Effector CD8-positive, alpha-beta T cell (primary cell): ENCODE measurements around the gene USF3.
"Not testable (repeated sequence)": the region's sequence is repeated elsewhere in the genome, so short reads cannot be mapped to it uniquely, and the experiment has no call there.

ENCODE experiments used
- DNase-seq: peaks from one replicate; lab custom pipeline; 2025; lab: John Stamatoyannopoulos, UW

USF3 gene

DNA sequence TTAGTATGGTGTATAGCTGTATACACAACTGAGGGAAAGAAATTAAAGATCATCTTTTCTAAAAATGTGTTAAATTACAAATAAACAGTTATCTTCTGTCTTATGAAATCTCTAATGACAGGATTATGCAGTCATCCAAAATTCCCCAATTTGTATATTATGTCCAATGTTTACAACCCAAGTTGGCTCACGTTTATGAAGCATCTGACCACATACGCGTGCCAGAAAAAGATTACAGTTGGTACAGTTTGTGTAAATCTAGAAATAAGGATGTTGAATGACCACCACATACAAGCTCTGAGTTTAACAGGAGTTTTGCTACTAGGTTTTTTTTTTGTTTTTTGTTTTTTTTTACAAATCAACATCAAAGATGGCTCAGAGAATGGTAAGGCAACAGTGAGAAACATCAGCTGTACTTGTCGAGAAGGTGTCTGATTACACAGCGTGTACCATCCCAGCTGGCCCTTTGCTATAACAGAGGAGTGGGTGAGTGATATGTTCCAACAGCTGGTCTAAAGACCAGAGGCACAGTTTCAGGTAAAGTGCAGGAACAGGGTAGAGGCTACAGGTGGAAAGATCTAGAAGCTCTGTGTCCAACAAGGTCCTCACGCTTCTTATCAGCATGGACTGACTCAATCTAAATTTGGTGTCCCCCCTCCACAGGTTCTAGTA lies 47.1 kb downstream of the USF3 start:
- no peak for DNase-seq

DNA sequence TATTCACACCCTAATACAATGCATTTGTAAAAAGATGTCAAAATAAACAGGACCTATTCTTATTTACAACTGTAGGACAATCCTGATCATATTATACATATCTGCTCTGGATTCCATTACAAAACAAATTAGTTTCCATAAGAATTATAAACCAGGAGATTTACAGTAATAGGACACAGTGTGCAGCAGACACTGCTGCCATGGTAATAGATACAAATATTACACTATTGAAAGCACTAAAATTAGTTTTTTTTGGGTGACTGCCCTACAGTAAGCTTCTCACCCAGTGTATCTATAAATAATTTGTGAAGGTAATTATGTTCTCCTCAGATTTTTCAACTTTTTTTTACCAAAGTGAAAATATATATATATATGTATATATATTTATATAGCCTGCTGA lies 47.9 kb downstream of the USF3 start:
- DNase-seq = no peak

DNA sequence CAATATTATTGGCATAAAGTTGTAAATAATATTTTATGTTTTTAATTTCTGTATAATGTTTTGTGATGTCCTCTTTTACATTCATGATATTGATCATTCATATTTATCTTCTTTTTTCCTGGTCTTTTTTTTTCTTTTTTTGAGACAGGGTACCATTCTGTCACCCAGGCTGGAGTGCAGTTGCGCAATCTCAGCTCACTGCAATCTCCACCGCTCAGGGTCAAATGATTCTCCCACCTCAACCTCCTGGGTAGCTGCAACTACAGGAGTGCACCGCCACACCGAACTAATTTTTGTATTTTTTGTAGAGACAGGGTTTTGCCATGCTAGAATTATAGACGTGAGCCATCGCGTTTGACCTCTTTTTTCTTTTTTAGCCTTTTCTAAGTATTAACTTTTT lies 52.9 kb downstream of the USF3 start:
- DNase-seq = no peak

DNA sequence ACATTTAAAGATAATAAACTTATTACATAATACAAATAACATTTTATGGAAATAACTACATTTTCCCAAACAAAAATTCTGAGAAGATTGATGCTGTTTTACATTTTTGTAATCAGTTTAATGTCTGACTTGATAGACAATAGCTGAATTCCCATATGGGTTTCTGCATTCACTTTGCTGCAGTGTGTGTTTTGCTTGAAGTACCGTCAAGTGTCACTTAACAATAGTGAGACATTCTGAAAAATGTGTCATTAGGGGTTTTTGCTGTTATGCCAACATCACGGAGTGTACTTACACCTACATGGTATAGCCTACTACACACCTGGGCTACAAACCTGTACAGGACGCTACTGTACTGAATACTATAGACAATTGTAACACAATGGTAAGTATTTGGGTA lies 57.5 kb downstream of the USF3 start:
- no peak for DNase-seq

DNA sequence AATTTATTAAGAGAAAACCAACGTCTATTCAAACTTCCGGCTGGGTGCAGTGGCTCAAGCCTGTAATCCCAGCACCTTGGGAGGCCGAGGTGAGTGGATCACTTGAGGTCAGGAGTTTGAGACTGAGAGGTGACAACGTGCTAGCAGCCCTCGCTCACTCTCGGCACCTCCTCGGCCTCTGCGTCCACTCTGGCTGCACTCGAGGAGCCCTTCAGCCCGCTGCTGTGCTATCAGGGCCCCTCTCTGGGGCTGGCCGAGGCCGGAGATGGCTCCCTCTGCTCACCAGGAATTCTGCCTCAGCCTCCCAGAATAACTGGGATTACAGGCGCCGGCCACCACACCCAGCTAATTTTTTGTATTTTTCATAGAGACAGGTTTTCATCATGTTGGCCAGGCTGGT lies 58.7 kb downstream of the USF3 start:
- no peak for DNase-seq

DNA sequence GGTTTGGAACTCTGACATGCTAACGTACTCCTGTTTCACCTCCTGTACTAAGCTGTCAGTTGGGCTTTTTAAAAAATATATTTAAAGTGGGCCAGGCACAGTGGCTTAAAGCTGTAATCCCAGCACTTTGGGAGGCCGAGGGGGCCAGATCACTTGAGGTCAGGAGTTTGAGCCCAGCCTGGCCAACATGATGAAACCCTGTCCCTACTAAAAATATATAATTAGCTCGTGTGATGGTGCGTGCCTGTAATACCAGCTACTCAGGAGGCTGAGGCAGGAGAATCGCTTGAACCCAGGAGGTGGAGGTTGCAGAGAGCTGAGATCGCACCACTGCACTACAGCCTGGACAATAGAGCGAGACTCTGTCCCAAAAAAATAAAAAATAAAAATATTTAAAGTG lies 60.4 kb downstream of the USF3 start:
- not testable (repeated sequence) for DNase-seq

DNA sequence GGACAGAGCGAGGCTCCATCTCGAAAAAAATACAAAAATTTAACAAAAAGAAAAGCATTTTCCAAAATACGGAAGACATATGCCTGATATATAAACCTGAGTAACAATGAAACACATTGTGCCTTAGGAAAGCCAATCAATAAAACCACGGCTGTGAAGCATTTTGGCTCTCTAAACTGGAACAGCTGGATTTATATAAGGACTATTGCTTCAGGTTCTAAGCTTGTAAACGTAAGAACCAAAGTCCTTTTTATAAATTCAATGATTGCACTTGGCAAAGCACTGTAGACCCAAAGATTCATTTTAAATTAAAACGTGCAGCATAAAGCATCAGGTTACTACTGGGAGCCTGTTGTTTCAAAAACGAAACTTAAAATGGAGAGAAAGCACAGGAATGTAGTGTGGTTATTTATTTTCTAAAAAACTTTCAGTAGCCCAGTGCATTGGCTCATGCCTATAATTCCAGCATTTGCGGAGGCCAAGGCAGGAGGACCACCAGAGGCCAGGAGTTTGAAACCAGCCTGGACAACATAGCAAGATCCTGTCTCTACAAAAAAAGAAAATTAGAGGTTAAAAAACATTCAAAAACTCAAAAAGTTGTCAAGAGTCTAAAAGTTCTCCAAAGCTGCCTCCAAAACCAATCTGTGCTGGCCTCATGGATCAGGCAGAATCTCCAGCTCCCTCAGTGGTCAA lies 61.5 kb downstream of the USF3 start:
- DNase-seq = no peak

DNA sequence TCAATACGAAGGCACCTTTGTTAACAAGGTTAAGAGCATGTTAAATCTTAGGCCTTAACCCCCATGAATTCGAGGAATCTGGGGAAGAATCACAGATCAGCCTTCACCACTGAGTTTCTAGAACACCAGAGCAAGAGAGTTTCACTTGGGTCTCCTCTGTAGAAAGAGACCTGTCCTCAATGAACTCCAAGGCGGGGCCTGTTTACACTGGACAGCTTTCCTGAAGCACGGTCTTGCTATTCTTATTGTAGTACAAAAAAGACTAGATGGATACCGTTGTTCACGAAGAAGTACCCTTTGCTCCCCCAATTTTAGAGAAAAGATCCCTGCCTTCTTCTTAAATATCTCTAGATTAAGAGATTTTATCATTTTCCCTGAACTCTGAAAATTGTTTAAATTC lies 64.9 kb downstream of the USF3 start:
- DNase-seq = no peak

DNA sequence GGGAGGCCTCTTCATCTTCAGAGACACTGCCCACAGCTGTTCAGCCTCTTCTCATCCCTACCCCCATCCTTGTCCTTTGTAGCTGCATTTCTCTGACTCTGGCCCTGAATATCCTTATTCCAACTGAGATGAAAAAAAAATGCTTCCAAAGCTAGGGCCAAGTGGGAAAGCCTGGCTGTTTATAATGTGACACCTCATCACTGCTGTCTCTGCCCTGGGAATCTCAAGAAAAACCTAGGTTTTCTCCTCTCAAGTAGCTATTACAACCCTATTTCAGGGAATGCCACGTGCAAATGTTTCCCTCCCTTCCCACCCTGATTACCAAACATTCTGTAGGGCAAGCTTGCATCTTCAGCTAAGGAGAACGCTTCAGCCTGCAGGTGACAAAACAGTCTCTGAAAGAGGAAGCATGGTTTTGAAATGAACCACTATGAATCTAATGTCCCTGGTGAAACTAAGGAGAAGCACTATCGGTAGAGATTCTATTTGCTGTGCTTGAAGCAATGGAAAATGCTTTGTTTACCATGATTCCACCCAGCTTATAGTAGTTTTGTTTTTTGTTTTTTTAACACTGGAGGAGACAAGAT lies 65.4 kb downstream of the USF3 start:
- DNase-seq = no peak

DNA sequence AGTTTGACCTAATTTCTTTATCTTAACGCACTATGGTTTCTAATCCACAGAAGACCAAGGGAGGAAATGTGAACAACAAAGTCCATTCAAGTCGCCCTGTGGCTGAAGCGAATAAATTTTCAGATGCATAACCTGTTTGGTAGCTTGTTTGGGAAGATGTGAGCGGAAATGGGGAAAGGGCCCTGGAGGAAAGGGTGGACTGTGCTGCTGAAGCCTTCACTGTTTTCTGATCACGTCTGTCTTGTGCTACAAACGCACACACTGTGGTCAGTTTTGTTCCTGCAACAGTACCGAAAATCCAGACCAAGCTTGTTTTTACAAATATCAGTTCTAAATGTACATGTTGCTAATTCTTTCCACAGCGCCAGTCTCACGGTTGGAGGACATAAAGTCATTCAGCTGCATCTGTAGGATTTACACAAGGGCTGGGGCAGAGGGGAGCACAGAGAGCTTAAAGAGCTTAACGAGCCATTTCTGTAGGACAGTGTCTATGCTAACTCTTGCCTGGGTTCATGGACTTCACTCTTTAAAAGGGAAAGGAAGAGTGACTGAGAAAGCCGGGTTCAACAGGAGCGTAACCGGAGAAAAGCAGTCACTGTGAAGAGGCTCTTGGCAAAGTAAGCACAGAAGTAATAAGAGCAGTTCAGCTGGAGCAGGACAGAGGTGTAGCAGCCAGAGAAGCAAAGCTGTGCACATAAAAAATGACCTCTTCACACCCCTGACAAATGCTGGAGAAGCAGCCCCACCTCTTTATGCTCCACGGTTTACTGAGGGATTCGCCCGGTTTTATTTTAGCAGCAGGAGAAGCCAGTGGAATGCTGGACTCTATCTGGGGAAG lies 66.6 kb downstream of the USF3 start:
- DNase-seq = no peak

DNA sequence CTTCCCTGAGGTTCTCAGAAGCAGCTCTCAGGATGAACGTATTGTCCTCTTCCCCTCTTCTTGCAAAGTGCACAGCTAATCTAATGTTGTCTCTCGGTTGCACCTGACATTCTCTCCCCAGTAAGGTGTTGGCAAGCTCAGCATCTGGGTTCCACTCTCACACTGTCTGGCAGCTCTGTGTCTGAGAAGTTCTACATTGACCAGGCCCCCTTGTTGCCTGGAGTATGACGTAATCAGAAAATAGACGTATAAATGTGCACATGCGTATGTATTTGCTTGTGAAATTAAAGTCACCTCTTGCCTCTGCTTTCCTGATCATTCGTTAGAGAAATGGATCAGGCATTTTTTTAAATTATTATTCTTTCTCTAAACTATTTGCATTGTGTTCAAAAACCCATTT lies 67.7 kb downstream of the USF3 start:
- no peak for DNase-seq

DNA sequence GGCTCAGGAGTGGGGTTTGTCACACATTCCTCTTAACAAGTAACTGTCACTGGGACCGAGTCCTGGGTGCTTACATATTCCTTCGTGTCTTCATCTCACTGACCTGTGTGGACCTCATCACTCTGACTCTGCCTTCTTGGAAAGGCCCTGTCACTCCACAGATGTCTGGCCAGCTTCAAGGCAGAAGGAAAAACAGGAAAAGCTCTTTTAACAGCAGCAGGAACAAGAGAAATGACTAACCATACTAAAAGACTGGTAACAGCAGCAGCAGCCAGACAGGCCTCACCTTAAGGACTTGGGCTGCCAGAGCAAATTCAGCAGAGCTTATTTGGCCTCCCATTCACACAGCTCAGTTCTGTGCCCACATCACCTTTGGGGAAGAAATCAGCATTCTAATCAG lies 68.1 kb downstream of the USF3 start:
- DNase-seq = no peak

DNA sequence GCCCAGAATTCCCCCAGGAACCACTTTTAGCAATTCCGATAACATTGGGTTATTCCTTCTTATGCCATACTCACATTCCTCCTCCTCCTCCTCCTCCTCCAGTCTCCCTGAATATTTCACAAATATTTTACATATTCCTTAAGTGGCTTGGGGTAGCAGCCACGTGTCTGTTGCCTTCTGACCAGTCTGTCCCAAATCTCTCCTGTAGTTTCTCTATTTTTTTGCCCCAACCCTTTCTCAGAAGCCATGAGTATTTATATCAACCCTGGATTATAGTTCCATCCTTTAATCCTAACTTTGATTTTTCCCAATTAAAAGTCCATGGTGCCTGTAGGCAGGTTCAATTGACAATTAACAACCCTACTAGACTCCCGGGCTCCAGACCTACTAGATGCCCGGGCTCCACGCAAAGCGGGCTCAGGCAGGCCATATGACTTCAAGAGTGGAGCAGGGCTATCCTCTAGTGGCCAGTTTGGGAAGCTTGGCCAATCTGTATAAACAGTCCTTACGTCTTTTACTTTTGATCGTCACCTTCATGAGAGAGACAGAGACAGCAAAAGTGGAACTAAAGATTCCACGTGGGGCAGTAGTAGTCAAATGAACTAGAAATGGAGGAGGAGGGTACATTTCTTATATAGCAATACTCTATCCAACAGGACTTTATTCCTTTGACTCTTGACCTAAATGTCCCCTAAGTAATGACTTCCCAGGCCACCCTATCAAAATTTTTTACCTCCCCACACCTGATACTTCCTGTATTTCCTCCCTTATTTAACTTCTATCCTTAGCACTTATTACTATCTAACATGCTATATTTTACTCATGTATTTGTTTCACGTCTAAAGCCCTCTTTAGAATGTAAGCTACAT lies 69.7 kb downstream of the USF3 start:
- DNase-seq = no peak

DNA sequence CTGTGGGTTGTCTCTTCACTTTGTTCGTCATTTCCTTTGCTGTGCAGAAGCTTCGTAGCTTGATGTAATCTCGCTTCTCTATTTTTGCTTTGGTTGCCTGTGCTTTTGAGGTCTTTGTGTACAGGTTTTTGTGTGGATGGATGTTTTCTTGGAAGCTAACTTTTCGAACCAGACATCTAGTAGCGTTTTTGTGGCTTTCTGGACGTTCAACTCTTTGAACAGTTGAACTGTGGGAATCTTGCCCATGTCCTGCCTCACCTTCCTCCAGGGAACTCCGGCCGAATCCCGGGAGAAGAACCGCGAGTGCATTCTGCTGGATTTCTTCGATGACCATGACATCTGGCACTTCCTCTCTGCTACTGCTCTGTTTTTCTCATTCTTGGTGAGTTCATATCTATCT lies 70.6 kb downstream of the USF3 start:
- no peak for DNase-seq

DNA sequence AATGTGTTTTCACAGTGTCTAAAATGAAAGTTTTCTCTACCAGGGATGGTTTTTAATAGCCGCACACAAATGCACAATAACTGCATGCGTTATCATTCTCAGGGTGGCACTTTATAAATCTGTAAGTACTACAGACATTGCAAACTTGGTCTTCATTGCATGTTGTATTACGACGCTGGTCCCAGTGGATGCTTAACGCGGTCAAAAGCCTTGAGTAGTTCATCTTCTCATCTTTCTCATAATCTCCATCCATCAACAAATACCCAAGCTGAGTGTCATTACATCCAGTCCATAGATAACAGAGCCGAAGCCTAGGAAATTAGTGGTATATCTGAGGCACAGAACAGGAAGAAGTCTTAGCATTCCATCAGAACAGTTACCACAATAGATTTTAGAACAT lies 72.6 kb downstream of the USF3 start:
- no peak for DNase-seq

DNA sequence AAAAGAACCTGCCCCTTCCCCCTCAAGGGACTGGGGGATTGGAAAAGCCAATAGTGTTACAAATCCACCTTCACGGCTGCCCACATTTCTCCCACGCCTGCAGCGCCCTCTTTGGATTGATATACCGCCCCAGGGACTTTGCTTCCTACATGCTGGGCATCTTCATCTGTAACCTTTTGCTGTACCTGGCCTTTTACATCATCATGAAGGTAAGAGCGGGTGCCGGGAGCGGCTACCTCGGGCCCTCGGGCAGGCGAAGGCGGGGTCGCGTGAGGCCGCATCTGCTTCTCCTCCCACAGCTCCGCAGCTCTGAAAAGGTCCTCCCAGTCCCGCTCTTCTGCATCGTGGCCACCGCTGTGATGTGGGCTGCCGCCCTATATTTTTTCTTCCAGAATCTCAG lies 73.1 kb downstream of the USF3 start:
- no peak for DNase-seq

DNA sequence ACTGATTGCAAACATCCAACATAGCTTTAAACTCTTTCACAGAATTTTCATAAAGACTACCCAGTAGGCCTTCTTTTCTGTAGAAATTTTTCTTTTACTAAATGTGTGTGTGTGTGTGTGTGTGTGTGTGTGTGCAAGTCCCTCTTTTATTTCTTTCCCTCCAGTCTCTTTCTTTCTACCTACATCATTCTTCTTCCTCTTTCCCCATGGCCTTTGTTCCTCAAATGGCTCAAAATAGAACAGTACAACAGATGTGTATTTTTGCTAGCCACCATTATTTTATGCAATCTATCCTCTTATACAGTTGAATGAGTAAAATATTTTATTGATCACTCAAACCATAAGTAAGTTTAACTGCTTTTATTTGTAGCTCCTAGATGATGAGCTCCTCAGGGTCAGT lies 76.4 kb downstream of the USF3 start:
- no peak for DNase-seq

DNA sequence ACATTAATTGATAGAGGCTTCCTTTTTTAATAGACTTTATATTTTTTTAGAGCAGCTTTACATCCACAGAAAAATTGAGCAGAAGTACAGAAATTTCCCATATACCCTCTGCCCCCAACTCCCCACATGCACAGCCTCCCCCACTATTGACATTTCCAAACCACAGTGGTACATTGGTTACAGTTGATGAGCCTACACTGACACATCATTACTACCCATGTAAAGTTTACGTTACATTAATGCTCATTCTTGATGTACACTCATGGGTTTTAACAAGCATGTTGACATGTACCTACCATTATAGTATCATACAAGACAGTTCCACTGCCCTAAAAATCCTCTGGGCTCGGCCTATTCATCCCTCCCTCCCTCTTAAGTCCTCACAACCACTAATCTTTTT lies 78.7 kb downstream of the USF3 start:
- no peak for DNase-seq

DNA sequence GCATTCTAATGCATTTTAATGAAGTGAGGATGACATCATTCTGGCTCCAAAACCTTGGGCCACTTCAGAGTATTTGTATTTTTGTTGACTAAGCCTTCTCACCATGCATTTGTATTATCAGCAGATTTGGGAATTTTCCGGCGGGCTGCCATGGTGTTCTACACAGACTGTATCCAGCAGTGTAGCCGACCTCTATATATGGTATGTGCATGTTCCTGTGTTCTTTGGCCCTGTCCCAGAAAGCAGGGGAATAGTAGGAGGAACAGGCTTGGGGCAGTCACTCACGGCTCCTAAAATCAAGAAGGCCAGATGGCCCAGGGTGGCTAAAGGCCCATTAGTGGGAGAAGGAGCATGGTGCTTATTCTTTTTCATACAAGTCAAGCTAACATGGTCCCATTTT lies 80.5 kb downstream of the USF3 start:
- no peak for DNase-seq

DNA sequence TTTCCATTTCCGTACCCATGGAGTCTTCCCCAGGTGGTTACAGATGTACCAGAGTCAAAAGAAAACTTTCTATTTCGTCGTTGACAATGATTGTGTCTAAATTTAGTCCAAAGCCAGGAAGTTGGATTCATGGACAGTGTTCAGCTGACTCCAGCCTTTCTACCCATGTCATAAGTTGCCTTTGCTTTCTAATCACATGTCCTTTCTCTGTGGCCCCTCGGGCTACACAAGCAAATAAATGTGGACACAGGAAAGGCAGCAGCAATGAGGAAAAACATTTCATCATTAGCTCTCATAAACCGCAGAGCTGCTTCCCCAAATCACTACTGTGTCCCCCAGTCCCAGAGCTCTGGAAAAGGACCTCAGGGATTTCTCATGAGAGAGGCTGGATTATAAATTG lies 82.0 kb downstream of the USF3 start:
- DNase-seq = no peak

DNA sequence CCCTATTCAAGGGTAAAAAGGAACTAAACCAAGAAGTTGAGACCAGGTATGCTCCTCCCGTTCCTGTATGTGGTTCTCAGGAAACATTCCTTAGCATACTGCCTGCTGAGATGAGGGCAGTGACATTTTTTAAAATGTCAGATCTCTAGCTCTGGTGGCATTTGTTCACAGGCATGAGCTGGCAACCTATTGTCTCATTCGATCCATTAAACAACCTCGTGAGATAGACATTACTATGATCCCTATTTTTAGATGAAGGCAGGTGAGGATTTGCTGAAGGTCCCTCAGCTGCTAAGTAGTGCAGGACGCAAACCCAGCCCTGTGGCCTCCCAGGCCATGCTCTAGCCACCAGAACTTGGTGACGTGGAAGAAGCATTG lies 89.2 kb downstream of the USF3 start:
- DNase-seq = no peak
